Skeletal muscle cell (primary cell): ENCODE results near the gene LAMB1.
"Not testable (repeated sequence)": the region's sequence is repeated elsewhere in the genome, so short reads cannot be mapped to it uniquely, and the experiment has no call there.

Experiments used
- DNase-seq: peaks from one replicate; pipeline ENCODE4 v3.0.0-alpha.2; 2010; ENCODE audit warnings: low read depth
- H3K4me3 ChIP-seq: 2 replicates; pipeline ENCODE4 v1.5.1; 2011; ENCODE audit warnings: low read depth, mild to moderate bottlenecking, control low read depth, low read length, moderate library complexity

Gene LAMB1

DNA sequence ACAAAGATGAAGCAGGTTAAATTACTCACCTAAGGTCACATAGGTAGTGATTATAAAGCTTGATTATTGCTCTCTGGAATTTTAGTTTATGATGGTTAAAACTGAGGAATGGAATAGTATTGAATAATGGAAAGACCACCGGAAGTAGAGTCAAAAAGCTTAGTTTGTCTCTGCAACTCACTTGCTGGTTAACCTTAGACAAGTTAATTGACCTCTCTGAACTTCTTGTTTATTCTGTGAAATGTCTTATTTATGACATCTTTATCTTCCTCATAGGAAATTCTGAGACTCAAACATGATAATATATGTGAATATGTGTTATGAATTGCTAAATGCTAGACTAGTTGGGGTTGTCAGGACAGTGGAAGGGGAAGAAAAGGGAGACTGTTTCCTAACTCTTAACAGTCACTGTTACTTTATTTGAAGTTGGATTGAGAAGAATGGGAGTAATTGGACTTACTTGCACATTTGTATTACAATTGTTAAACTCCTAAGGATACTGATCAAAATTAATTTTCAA, 102.4 kb downstream of the LAMB1 start:
- H3K4me3 ChIP-seq, result no peak overlapping the region
- no peak for DNase-seq

DNA sequence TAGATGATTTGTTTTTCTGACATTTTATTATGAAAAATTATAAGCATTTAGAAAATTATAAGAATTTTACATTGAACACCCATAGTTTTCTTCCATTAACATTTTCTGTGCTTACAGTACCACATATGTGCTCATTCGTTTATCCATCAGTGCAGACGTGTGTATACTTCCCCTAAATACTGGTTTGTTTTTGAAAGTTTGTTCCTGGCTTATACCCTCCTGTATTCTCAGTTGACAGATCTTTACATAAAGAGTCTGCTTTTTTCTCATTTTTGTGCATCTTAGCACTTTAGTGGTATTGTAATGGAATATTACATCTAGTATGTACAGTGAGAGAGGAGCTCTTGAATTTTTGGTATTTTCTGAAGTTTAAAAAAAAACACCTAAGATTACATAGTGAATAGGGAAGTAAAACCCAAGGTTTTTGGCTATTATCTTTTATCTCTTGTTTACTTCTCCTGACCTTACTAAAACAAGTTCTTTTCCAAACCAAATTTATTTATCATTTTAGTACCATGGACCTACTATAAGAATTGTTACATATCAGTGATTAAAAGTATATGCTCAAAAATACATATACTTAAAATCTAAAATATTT, 103.9 kb downstream of the LAMB1 start:
- DNase-seq, result no peak
- H3K4me3 ChIP-seq, result no peak overlapping the region

GRCh38 chr7:107892367-107892741, 110.6 kb downstream of the LAMB1 start:
- H3K4me3 ChIP-seq, result peak overlapping the region; percentile 71
- DNase-seq, result not testable (repeated sequence)

DNA sequence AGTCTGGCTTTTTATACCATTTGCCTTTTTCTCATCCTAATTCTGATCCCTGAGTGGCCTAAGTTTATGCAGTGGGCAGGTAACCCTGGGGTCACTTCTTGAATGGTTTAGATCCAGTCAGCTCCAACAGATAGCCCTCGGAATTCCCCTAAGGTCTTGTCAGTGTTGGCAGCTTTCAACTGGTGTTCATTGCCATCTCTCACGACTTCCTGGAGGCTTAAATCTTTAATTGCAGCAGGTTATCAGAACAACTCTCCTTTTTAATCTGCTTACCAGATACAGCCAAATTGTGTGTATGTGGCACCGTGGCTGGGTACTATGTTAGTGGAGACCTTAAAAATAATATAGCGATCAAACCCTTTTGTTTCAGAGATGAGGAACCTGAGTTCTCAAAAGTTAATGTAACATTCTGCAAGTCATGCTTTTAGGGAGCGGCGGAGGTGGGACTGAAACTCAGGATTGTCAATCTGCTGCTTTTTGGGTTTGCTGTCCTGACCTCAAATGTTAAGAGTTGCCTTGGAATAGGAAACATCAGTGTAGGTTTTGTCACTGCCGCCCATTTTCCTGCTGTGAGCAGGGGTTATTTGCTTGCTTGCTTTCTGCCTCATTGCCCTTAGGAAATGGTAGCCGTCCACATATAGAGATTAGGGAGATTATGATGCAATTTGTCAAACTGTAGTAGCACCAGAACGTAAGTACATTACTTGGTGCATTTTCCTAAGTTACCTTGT, 111.2 kb downstream of the LAMB1 start:
- no peak for DNase-seq
- peak overlapping the region; percentile 71 for H3K4me3 ChIP-seq

DNA sequence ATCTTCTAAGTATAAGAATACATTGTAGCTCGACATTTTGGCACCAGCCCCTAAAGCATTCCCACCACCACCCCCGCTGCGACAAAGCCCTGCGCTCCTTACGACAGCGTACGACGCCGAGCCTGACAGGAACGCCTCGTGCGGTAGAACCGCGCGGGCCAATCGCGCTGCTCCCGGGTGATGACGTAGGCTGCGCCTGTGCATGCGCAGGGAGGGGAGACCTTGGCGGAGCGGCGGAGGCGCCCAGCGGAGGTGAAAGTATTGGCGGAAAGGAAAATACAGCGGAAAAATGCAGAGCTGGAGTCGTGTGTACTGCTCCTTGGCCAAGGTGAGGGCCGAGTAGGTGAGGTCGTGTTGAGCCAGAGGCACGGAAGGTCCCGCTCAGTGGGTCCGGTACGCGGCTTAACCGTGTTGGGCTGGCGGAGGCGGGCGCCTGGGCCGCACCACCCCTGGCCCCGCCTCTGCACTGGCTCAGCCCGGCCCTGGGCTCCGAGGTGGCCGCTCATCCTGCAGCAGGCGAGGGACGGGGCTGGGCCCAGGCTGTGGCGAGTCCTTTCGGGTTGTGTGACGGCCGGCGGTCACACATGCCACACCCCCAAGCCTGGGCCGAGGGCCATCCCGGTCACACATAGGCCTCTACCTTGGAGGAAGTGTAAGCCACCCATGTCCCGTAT, 111.9 kb downstream of the LAMB1 start, which contains the start of gene DLD:
Gene DLD (plus strand): TSS at position 222 of the 674 bp plus-strand sequence. CDS start 68 bp downstream, at position 290.
- H3K4me3 ChIP-seq, result peak within 1 kb of the TSS; percentile 71
- peak; percentile 79 for DNase-seq

GRCh38 chr7:107890493-107890961, 112.4 kb downstream of the LAMB1 start:
- peak overlapping the region; percentile 71 for H3K4me3 ChIP-seq
- no peak for DNase-seq

GRCh38 chr7:107889992-107890391, 113.0 kb downstream of the LAMB1 start:
- H3K4me3 ChIP-seq, result no peak overlapping the region
- DNase-seq, result no peak

DNA sequence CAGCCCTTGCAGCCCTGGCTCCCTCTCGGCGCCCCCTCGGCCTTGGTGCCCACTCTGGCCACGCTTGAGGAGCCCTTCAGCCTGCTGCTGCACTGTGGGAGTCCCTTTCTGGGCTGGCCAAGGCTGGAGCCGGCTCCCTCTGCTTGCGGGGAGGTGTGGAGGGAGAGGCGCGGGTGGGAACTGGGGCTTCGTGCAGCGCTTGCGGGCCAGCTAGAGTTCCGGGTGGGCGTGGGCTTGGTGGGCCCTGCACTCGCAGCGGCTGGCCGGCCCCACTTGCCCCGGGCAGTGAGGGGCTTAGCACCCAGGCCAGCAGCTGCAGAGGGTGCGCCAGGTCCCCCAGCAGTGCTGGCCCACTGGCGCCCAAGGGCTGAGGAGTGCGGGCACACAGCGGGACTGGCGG, 115.1 kb downstream of the LAMB1 start:
- not testable (repeated sequence) for DNase-seq, H3K4me3 ChIP-seq

DNA sequence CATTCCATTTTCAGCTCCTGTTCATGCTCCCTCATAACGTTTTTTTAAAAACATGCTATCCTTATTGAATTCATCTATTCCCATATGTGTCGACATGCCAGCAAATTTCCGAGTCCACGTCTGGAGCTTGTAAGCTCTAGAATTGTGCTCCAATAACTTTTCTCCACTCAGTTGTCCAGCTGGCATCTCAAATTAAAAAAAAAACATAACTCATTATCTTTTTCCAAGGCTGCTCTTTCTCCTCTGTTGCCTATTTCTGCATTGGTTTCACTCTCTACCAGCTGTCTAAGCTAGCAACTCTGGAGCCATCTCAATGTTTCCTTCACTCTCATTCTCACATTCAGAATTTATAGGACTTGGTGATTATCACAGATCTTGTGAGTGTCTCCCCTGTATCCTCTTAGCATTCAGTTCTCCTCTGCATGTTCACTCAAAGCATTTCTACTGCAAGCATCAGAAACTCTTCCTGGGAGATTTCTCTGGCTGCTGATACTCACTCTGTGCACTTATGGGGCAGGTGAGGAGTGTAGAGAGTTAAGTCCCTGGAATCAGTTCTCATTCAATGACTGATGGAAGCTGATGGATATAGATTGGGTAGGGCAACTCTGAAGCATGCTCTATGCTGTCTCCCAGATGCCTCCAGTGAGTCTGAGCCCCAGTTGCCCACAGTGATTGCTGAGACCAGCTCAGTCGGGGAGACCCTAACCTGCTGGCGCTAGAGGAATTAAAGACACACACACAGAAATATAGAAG, 118.7 kb downstream of the LAMB1 start:
- DNase-seq, result no peak
- H3K4me3 ChIP-seq, result no peak overlapping the region

DNA sequence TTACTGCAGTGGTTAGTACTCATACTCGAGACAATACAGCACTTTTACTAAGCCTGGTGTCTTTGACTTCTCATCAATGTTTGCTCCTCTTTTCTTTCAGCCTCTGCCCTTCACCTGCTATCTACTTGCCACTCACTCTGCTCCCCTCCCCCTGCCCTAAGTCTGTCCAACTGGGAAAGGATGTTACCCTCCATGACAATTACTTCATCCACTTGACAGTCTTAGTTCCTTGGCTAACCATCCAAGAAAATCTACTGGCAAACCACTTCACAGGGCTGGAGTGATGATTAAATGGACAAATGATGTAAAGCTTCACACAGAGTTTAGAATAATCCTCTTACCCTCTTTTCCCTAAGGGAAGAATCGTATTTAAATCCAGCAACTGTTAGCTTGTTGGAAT, 120.2 kb downstream of the LAMB1 start:
- H3K4me3 ChIP-seq, result no peak overlapping the region
- DNase-seq, result no peak

DNA sequence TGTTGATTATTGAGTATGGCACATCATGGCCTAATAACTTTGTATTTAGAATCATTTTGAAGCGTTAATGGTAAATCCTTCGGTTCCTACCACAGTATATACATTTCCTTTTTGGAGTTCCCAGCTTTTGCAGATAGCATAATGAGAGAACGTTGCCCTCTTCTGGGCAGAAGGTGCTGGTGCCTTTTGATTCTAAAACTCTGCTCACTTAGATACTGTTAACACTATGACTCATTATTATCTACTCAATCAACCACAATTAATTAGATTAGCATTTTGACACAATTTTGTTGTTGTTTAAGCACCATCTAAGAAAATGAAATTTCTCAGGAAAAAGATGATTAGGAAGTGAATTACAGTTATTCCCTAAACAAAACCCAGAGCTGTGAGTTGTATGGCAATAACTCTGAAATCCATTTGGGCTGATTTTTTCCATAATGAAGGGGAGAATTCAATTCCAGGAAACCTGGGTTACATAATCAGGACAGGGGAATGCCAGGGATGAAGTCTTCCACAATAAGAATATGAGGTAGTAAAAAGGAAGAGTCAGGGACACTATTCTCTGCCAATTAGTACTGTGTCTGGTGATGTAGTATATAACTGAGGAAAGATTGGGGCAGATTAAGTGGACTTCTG, 123.4 kb downstream of the LAMB1 start:
- DNase-seq, result no peak
- H3K4me3 ChIP-seq, result no peak overlapping the region

- H3K4me3 ChIP-seq, result no peak overlapping the region
- no peak for DNase-seq
Observed at GRCh38 chr7:107878636-107879035, 124.3 kb downstream of the LAMB1 start.

DNA sequence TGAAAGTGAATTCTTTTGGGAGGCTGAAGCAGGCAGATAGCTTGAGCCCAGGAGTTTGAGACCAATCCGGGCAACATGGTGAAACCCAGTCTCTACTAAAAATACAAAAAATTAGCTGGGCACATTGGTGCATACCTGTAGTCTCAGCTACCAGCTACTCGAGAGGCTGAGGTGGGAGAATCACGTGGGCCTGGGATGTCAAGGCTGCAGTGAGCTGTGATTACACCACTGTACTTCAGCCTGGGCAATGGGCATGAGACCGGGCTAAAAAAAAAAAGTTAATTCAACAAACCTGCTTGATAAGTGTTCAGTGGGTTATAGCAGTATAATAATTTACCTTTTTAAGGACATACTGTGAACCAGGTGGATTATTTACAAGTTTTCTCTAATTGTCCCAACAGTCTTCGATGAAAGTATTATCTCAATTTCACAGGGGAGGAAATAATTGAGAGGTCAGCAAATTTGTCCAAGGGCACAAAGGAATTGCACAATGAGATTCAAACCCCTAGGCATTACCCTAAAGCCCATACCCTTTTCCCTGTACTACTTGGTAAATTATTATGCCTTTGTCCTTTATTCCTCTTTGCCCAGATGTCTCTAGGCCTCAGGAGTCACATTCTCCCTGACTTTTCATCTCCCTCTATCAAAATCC, 125.1 kb downstream of the LAMB1 start:
- no peak for DNase-seq
- no peak overlapping the region for H3K4me3 ChIP-seq

- H3K4me3 ChIP-seq, result no peak overlapping the region
- no peak for DNase-seq
Observed at GRCh38 chr7:107876916-107877315, 126.0 kb downstream of the LAMB1 start.

GRCh38 chr7:107874605-107875446, 128.1 kb downstream of the LAMB1 start:
- H3K4me3 ChIP-seq, result no peak overlapping the region
- DNase-seq, result no peak

GRCh38 chr7:107874111-107874510, 128.8 kb downstream of the LAMB1 start:
- H3K4me3 ChIP-seq, result no peak overlapping the region
- DNase-seq, result no peak
